NCI-H2107 (cell line): ENCODE data around the gene USP9X.
"Not testable (repeated sequence)": the region's sequence is repeated elsewhere in the genome, so short reads cannot be mapped to it uniquely, and the experiment has no call there.

Source experiments
- DNase-seq: peaks from one replicate; lab custom pipeline; 2025; lab: John Stamatoyannopoulos, UW

The USP9X gene

DNA sequence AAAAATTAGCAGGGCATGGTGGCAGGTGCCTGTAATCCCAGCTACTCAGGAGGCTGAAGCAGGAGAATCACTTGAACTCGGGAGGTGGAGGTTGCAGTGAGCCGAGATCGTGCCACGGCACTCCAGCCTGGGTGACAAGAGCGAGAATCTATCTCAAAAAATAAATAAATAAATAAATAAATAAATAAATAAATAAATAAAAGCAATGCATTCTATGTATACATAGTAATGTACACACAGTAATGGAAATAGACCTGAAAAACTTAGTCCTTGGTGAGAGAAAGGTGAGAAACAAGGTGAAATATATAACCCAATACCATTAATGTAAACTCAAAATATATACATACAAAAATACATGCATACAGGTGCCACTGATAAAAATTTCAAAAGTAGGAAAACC, 197.1 kb downstream of the USP9X start:
- not testable (repeated sequence) for DNase-seq

DNA sequence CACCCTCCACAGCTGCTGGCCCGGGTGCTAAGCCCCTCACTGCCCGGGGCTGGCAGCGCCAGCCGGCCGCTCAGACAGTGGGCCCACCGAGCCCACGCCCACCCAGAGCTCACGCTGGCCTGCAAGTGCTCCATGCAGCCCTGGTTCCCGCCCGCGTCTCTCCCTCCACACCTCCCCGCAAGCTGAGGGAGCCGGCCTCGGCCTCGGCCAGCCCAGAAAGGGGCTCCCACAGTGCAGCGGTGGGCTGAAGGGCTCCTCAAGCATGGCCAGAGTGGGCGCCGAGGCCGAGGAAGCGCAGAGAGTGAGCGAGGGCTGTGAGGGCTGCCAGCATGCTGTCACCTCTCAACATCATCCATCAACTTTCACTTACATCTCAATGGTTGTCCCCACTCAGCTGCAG, 200.7 kb downstream of the USP9X start:
- DNase-seq, result not testable (repeated sequence)
